Measurements from ENCODE around the gene GLT1D1.
"Not testable (repeated sequence)": the region's sequence is repeated elsewhere in the genome, so short reads cannot be mapped to it uniquely, and the experiment has no call there.

Gene GLT1D1

DNA sequence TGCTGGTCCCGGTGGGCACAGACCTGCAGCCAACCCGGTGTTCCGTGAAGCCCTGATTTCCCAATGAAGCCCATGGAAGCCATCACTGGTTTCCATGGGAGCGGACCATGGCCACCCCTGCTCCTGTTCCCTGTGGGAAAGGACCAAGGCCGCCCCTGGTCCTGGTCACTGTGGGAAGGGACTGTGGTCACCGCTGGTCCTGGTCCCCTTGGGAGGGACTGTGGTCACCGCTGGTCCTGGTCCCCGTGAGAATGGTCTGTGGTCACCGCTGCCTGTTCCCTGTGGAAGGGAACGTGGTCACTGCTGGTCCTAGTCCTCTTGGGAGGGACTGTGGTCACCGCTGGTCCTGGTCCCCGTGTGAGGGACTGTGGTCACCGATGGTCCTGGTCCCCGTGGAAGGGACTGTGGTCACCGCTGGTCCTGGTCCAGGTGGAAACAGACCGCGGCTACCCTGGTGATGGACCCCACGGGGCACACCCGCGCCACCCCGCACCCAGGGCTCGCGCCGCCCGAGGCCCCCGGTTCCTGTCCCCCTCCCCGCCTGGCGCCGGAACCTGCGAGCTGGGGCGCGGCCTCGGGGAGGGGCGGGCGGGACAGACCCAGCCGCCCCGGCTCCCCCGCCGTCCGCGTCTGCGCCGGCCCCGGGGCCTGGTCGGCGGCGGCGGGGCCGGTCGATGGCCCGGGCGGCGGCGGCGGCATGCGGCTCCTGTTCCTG, at the start of gene GLT1D1:
Gene GLT1D1, plus strand, starts transcription at position 594 of the 715 bp plus-strand sequence. Its CDS starts 104 bp downstream, at position 698.
- no peak for DNase-seq

DNA sequence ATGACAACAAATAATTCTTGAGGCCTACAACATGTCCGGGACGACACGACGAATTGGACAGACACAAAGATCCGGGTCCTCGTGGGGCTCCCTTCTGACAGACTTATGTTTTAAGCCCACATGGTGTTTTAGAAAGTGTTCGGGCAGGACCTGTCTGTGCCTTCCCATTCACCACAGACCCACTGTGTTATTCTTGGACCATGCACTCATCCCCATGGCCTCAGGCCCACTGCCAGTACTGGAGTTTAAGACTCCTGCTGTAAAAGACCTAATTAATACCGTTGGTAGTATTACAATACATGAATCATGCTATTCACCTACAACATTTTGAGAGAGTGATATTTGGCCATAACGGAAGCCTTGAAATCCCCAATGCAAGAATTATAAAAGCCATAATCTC, 49.5 kb upstream of the GLT1D1 start:
- no peak for DNase-seq

DNA sequence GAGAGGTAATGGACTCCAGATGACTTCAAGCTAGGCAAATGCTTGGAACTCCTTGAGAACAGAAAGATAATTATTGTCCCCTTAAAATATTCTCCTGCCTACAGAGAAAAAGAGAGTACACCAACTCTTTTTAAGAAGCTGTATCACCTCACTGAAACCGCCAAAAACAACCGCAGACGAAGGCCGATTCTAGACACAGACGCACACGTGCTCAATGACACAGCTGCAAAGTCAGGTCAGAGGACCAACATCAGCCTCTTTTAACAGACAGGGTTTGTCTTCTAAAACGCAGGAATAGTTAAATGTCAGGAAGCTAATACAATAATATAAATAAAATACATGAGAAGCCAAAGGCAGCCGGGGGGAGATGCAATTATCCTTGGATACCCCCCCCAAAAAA, 48.5 kb upstream of the GLT1D1 start:
- no peak for DNase-seq

DNA sequence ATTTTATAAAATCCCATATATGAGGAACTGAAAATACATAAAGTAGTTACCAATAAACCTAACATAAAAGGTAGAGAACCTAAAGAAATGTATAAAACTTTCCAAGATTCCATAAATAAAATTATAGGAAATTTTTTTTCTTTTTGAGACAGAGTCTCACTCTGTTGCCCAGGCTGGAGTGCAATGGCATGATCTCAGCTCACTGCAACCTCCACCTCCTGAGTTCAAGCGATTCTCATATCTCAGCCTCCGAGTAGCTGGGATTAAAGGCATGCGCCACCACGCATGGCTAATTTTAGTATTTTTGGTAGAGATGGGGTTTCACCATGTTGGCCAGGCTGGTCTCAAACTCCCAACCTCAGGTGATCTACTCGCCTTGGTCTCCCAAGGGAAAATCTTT, 47.9 kb upstream of the GLT1D1 start:
- DNase-seq: not testable (repeated sequence)

- DNase-seq: no peak
These were observed 46.7 kb upstream of the GLT1D1 start for GRCh38 chr12:128806573-128806972.

GRCh38 chr12:128807161-128807724, 46.0 kb upstream of the GLT1D1 start:
- DNase-seq: no peak

DNA sequence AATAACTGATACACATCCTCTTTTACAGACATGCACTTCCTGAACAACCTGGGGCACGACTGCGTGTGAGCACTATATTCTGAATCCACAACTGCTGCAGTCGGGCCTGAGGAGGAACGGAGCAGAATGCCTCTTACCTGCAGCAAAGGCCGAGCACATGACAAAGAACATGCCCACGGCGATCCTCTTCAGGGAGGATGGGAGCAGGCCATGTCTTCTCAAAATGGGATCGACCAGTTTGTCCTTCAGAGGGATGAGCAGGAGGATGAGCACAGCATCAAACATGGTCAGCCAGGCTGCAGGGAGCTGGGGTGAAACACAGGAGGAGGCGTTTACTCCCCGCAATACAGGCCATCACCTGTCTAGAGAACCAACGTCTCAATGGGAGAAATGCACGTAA, 44.6 kb upstream of the GLT1D1 start:
- DNase-seq: no peak

- DNase-seq: no peak
These were observed 42.8 kb upstream of the GLT1D1 start for GRCh38 chr12:128810182-128811127.

DNA sequence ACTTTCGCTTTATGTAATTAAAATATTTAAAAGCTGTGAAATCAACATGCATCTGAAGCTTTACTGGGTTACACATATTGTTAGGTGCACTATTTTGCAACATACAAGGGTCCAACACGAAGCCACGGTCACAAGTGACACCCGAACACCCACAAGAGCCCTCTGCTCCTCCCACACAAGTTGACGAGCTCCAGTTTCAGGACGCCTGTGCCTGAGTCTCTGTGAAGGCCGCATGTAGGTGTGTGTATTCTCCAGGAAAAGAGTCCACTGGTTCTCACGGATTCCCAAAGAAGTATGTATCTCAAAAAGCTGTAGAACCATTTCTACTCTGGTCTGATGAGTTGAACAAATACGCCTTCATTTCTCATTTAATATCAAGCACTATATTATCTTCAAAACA, 41.5 kb upstream of the GLT1D1 start:
- DNase-seq: no peak

DNA sequence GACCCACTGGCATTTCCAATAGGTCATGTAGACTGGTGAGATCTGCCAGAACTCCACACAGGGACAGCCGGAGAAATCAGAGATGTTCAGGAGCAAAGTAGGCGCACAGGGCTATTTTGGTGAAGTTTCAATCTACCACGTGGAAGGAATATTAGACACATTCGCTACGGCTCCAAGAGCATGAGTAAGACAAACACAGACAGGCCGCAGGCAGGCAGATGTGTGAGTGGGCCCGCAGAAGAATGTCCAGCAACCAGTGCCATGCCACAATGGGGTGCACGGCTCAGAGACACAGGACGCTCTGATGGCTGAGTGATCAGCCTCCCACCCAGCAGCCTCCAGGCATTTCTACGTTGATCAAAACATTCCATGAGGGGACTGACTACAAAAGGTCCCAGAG, 39.9 kb upstream of the GLT1D1 start:
- no peak for DNase-seq

DNA sequence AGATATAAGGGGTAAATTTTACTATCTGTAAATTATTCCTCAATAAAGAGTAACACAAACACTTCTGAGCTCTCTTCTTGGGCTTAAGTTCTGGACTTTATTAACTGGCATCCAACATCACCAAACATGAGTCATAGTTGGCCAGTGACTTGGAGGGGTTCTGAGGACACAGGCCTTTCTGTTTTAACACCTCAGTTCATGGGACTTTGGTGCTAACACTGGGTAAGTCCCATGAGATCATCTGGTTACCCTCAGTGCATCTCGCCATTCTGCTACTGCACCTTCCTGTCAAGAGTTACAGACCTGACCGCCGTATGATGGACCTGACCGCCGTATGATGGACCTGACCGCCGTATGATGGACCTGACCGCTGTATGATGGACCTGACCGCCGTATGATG, 39.4 kb upstream of the GLT1D1 start:
- DNase-seq: no peak

GRCh38 chr12:128814411-128815261, 38.6 kb upstream of the GLT1D1 start:
- DNase-seq: no peak

DNA sequence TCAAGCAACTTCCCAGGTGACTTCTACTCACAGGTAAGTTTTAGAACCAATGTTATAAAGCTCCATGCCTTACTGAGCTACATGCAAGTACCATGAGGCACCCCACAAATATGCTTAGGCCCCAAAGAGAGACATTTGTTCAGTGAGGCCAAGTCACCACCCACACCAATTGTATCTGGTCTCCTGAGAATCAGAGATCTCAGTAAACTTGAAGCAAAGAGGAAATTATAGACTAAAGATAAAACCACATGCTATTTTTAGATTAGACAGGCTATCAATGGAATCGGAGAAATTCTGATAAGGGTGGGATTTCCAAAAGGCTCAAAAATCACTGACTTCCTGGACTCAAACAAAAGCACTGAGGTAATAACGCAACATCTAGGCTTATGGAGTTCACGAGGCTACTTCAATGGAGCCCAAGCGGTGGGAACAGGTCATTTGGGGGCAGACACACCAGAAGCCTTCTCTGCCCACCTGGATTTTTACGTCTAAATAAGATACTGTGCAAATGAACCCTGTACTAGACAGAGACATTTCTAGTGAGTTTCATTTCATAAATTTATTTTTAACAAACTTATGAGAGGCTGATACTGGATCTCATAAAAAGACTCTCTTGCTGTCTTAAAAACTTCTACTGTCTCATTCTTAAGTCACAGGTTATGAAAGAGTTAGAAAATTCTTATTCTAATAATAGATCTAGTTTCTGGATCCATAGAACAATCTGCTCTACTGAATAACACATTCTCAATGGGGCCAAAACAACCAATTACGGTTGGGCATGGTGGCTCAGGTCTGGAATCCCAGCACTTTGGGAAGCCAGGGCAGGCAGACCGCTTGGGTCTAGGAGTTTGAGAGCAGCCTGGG, 37.3 kb upstream of the GLT1D1 start:
- no peak for DNase-seq

GRCh38 chr12:128816643-128816920, 36.7 kb upstream of the GLT1D1 start:
- no peak for DNase-seq

DNA sequence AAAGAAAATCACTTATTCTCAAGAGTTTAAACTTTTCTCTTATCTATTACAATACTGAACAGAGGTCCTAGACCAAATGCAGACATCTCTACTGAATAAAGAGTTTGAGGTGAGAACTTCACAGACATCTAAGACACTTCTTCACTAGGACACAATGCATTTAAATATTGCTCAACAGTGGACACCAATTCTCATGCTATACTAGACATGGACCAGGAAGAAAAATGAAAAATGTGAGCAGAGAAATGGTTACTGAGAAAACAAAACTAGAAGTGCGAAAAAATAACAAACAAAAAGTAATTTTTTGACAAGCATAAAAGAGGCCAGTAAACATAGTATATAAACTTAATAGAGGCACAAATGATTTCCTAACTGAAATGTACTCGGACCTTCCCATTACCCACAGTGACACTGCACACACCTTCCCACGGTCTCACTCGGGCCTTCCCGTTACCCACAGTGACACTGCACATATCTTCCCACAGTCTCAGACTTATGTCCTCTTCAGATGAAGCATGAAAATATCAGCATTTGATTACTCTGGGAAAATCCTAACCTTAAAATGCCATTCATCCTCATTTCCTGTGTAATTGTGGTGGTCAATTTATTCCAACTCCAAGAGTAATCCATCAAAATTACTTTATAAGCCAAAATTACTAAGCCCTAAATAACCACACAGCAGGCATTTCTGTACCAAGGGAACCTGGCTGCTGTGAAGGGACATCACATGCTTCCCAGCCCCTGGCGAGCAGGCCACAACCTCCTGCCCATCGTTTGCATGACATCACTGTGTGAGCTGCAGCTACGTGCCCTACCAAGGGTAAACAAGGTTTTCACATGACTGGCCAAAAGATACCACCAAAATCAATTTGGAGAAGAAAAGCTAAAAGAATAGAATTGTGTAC, 35.9 kb upstream of the GLT1D1 start:
- DNase-seq: no peak

- no peak for DNase-seq
These were observed 34.9 kb upstream of the GLT1D1 start for GRCh38 chr12:128818065-128819022.

GRCh38 chr12:128819293-128820144, 33.8 kb upstream of the GLT1D1 start:
- DNase-seq: no peak

GRCh38 chr12:128820253-128820652, 33.0 kb upstream of the GLT1D1 start:
- no peak for DNase-seq
